GM21528 (cell line): Measurements from ENCODE around the gene POTEJ.
"Not testable (repeated sequence)": the region's sequence is repeated elsewhere in the genome, so short reads cannot be mapped to it uniquely, and the experiment has no call there.

Experiments used
- ATAC-seq: cut with Tn5 transposase; IDR thresholded peaks from one replicate; pipeline ENCODE4 v1.9.1; 2021; ENCODE audit warnings: mild to moderate bottlenecking, moderate library complexity; ENCODE audit not compliant: unreplicated experiment, low FRiP score

POTEJ gene

DNA sequence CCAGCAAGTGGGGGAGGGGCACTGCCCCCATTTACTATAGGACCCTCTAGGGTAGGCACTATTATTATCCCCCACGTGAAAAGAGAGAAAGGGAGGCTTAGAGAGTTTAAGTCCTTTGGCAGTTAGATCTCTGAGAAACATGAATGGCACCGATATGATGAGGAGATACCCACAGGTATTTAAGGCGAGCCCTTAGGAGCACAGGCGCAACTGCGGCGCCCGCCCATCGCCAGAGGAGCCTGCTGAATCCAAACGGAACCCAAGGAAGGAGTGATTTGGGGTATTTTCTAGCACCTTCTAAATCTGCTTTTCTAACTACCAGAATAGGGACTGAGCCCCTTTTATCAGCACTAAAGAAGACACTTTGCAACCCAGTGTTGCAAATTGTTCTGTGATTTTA, 11.3 kb upstream of the POTEJ start:
- not testable (repeated sequence) for ATAC-seq

DNA sequence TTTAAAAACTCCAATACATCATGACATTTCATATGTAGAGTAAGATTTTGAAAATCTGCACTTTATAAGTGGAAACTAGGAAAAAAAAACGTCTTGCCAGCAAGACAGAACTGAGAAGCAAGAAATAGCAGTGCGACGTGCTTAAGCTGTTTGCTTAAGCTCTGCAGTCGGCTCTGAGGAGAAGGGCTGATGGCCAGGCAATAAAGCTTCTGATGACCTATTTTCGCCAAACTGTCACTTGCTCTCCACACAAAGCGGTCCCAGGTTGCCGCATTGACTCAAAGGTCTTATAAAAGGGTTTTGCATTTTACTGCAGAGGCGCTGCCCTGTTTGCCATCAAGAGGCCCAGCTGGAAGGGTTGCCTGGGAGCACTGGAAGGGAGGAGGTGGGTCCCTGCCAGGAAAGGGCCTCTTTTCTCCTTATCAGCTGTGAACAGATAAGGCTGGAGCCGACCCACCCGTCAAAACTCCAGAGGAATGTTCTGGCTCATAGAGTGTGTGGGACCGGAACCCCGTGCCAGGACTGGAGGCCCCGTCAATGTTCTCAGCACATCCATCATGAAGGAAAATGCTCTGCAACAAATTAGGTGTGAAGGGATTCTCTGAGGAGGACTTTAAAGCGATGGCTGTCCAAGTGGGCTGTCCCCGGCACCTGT, 9.5 kb upstream of the POTEJ start:
- not testable (repeated sequence) for ATAC-seq

DNA sequence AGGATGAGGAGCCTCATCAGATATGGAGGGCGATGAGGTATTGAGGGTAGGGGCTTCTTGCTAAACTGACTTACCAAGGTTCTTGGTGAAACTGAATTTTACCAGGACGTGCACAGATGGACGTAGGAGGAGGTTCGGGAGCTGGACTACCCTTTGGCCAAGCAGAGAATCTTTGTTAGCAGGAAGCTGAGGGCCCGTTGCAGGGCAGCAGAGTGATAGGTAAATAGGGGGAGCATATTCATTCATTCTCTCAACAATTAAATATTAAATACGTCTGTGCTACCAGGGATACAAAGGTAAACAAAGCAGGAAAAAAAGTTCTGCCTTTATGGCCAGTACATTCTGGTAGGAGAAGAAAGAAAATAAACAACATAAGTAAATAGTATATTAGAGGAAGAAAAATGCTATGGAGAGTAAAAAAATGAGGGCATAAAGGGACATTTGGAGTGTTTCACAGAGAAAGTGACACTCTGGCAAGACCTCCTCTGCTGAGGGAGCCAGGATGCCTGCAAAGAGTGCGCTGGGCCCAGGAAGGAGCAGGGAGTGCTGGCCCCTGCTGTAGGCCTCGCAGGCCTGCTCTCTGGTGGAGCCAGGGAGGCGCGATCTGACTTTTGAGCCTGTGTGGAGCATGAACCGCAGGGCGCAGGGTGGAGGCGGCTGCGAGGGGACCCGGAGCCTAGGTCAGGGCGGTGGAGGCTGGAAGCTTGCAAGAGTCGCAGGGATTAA, 2.8 kb upstream of the POTEJ start:
- ATAC-seq = not testable (repeated sequence)

GRCh38 chr2:130609002-130609920, 2.0 kb upstream of the POTEJ start:
- ATAC-seq = not testable (repeated sequence)

DNA sequence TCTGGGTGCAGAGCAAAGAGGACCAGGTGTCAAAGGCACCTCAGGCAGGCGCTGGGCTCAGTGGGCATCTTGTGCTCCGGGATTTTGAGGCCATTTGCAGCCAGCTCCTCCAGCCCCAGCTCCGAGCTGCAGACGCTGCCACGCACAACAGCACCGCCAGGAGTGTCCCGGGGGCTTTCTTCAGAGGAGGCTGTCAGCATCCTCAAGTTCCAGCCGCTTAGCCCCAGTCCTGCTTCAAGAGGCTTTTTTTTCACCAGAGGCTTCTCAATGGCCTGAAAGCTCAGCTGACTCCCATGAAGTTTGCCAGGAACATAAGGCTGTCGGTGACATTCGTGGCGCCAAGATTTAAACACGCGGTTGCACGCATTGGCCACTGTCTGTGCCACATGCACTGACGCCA, 754 bp upstream of the POTEJ start:
- not testable (repeated sequence) for ATAC-seq

DNA sequence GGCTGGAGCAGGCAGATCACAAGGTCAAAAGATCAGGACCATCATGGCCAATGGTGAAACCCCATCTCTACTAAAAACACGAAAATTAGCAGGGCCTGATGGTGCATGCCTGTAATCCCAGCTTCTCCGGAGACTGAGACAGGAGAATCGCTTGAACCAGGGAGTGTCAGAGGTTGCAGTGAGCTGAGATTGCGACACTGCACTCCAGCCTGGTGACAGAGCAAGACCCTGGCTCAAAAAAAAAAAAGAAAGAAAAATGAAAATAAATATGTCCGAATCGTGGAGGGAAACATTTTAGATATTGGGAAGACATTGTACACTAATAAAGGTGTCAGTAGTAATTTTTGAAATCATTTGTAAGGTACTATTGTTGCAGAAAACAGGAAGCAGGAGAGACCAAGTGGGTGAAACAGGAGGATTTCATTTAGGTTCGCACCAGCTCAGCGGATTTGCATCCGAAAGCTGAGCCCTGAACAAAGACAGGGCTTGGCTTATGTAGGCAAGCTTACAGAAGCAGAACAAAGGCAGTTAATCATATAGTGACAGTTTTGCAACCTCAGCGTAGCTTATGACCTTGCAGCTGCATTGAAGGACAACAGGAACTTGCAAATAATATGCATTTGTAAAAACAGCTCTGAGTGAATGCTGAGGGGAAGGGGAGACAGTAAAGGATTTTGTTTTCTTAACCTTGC, 17.7 kb downstream of the POTEJ start:
- not testable (repeated sequence) for ATAC-seq

- ATAC-seq = not testable (repeated sequence)
These were observed 27.7 kb downstream of the POTEJ start for GRCh38 chr2:130638973-130639372.

DNA sequence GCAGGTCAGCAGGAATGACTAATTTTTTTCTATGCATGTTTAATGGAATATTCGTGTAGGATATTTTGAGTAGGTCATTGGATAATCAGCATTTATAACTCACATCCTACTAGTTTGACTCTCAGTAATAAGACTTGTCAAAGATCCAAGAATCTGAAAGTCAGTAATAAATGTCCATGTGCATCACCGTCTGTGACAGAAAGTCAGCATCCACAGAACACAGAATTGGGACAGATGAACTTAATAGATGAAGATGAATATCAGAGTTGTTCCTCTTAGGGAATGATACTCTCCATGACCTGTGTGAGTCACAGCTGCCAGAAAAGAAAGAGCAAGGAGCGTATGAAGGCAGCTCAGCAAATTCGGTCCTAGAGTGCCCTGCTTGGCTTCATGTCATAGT, 30.4 kb downstream of the POTEJ start:
- ATAC-seq = not testable (repeated sequence)

DNA sequence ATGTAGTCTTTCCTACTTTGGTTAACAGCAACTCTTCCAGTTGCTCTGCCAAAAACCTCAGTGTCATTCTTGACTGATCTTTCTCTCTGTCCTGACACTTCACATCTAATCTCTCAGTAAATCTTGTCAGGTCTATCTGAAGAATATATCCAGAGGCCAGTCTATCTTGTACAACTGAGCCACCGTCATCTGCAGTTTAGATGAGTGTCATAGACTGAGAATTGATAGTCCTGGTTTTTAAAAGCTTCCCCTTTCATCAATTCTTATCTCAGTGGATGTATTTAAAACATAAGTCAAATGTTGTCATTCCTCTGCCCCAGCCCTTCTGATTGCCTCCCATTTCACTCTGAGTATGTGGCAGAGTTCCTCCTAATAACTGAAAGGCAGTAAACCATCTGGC, 38.0 kb downstream of the POTEJ start:
- not testable (repeated sequence) for ATAC-seq

- not testable (repeated sequence) for ATAC-seq
These were observed 53.3 kb downstream of the POTEJ start for GRCh38 chr2:130664506-130664905.

- ATAC-seq = not testable (repeated sequence)
These were observed 54.4 kb downstream of the POTEJ start for GRCh38 chr2:130665596-130665995.

DNA sequence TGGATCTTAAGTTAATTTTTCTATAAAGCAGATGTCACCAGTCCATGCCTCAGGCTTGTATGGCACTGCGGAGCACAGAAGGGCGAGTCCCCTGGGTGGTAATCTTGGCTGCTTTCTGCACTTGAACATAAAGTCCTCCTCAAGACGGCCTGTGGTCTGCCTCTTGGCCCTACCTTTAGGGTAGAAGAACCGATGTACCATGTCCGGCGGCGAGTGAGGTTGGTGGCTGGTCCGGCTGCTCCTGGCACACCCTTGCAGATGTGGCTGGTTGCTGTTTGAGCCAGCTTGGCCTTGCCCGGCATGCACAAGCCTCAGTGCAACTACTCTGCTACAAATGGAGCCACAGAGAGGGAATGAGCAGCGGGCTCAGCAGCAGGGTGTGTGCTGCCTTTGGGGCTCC, 56.3 kb downstream of the POTEJ start:
- not testable (repeated sequence) for ATAC-seq

DNA sequence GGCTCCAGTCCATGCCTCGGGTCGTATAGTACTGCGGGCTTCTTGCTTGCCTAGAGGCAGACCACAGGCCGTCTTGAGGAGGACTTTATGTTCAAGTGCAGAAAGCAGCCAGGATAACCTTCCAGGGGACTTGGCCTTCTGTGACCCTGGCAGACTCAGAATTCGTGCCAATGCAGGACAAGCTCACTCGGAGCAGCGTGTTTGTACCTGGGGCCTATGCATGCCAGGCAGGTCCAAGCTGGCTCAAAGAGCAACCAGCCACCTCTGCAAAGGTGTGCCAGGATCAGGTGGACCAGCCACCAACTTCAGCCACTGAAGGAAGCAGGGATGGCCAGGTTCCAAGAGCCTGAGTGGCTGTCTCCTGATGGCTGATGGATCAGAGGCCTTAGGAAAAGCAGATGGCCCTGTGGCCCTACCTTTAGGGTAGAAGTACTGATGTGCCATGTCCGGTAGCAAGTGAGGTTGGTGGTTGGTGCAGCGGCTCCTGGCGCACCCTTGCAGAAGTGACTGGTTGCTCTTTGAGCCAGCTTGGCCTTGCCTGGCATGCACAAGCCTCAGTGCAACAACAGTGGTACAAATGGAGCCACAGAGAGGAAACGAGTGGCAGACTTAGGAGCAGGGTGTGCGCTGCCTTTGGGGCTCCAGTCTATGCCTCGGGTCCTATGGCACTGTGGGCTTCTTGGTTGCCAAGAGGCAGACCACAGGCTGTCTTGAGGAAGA, 58.9 kb downstream of the POTEJ start:
- ATAC-seq = not testable (repeated sequence)

DNA sequence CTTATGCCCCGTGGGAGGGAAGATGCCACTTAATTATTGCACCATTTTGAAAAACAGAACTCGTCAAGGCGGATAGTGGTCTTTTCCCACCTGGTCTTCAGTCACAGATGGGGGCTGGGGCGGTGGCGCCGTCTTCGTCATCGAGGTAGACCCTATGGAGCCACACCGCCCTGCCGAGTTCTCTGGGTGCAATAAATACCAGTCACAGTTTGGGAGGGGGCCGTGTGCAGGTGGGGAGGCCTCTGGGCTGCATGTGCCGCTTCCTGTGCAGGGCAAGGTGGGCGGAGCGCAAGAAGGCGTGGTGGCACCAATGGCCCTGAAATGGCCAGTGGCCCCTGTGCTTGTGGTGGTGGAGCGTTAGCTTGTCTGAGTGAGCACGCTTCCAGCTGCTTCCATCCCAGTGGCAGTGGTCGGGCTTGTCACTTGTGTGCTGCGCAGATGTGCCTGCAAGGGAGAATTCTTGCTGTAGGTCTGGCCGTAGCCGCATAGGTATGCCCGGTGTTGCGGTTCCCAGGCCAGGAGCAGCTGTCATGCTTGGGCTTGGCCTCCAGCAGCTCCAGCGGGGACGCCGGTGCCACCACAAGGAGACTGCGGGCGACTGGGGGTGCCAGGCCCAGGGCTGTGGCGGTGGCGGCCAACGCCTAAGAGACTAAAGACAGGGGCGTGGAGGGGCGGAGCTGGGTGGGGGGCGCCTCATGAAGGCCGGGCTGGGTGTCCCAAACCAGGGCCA, 81.0 kb downstream of the POTEJ start:
- not testable (repeated sequence) for ATAC-seq

- ATAC-seq = not testable (repeated sequence)
These were observed 82.2 kb downstream of the POTEJ start for GRCh38 chr2:130693474-130693873.

DNA sequence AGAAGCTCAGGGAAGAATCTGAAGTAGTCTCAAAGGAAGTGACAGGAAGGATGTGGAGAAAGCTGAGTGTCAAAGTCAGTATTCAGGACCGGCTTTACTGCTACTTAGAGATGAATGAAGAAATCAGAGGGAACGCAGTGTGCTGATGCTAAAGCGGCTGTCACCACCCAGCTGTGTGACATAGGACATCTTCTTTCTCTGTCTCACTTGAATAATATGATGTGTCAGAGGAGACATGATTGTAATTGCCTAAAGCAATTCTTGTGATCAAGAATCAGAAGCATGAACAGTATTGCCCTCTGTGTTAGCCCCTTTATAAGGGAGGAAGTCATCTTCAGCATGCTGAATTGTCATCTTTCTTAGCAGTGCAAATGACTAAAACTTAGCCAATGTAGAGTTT, 92.0 kb downstream of the POTEJ start:
- ATAC-seq = not testable (repeated sequence)
